ENCODE measurements around the gene ADAM33.

The ADAM33 gene

DNA sequence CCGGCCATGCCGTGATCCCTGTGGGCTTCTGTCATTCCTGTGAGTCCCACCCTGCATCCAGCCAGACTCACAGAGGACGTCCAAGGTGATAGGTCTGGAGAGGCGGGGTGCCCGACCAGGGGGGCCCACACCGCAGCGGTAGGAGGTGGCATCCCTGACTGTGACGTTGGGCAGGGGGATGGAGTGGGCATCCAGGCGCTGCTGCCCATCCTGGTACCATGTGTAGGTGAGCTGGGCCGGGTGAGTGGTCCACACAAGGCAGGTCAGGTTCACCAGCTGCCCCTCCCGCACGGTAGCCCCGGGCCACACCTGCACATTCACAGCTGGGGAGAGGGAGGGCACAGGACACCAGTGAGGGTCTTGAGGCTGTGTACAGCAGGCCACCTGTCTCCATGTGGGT is 11.6 kb upstream of the ADAM33 start:
- DNase-seq, result no peak
- Histone ChIP-seq H3K9me3 (replicated peaks; ENCODE audit: insufficient read depth, low read length) (no peaks in the 10 kb centered on the region), H3K9me2 (replicated peaks; ENCODE audit: insufficient read depth, low read length) (no peaks in the 10 kb centered on the region)

DNA sequence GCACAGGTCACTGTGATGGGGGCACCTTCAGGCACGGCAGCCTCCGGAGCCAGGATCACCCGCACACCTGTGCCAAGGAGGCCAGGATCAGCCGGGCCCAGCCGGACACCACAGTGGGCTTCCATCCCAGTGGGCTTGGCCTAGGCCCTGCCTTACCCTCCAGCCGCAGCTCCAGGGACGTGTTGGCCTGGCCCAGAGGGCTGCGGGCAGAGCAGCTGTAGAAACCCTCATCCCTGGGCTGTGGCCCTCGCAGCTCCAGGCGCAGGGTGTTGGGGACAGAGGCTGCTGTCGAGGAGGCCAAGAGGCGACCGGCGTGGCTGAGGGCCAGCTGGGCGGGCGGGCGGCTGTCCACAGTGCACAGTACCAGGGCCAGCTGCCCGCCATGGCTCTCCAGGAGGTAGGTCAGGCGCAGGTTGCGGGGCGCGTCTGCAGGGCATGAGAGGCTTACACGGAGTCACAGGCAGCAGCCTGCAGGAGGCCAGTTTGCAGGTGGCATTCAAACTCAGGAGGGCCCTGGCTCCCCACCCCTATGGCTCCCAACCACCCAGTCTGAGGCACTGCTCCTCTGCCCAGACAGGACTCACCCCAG is 11.0 kb upstream of the ADAM33 start:
- H3K9me2 ChIP-seq (replicated peaks; ENCODE audit: insufficient read depth, low read length), result no peaks in the 10 kb centered on the region
- no peaks in the 10 kb centered on the region for H3K9me3 ChIP-seq (replicated peaks; ENCODE audit: insufficient read depth, low read length)
- no peaks in the 10 kb centered on the region for H4K20me1 ChIP-seq (ENCODE audit: insufficient read depth, low read length)
- no peaks in the 10 kb centered on the region for H3K79me2 ChIP-seq (ENCODE audit: low read length)
- H2AFZ ChIP-seq (ENCODE audit: low read length), result no peak overlapping the region
- no peak overlapping the region for H3K9ac ChIP-seq (ENCODE audit: low read length)
- DNase-seq, result no peak
- no peaks in the 10 kb centered on the region for H3K4me1 ChIP-seq (ENCODE audit: low read length)
- no peak overlapping the region for H3K27ac ChIP-seq (ENCODE audit: low read length)
- H3K36me3 ChIP-seq (replicated peaks; ENCODE audit: insufficient read depth, low read length), result no peaks in the 10 kb centered on the region
- H3F3A ChIP-seq (ENCODE audit: insufficient read depth, low read length), result no peaks in the 10 kb centered on the region
- H3K4me2 ChIP-seq (ENCODE audit: low read depth, low read length), result no peak overlapping the region
- H3K4me3 ChIP-seq (ENCODE audit: low read length), result no peak overlapping the region
- TF ChIP-seq EZH2phosphoT487 (IDR thresholded peaks at IDR 0.05; ENCODE audit: low read length) (no peak), EZH2 (optimal IDR thresholded peaks at IDR 0.05; ENCODE audit: low read depth, low read length) (no peak), CTCF (IDR thresholded peaks at IDR 0.05; ENCODE audit: low read length) (no peak)
- peaks cover 8% of the 10 kb centered on the region for H3K27me3 ChIP-seq (replicated peaks; ENCODE audit: insufficient read depth, low read length)

More for the DNA sequence above, 11.6 kb upstream of the ADAM33 start:
- no peak overlapping the region for H3K4me3 ChIP-seq (ENCODE audit: low read length)
- no peaks in the 10 kb centered on the region for H4K20me1 ChIP-seq (ENCODE audit: insufficient read depth, low read length)
- no peak overlapping the region for H3K4me2 ChIP-seq (ENCODE audit: low read depth, low read length)
- H3K27me3 ChIP-seq (replicated peaks; ENCODE audit: insufficient read depth, low read length), result peaks cover 13% of the 10 kb centered on the region
- no peaks in the 10 kb centered on the region for H3F3A ChIP-seq (ENCODE audit: insufficient read depth, low read length)
- H3K27ac ChIP-seq (ENCODE audit: low read length), result no peak overlapping the region
- no peaks in the 10 kb centered on the region for H3K4me1 ChIP-seq (ENCODE audit: low read length)
- H3K79me2 ChIP-seq (ENCODE audit: low read length), result no peaks in the 10 kb centered on the region
- H2AFZ ChIP-seq (ENCODE audit: low read length), result no peak overlapping the region
- H3K9ac ChIP-seq (ENCODE audit: low read length), result no peak overlapping the region
- H3K36me3 ChIP-seq (replicated peaks; ENCODE audit: insufficient read depth, low read length), result no peaks in the 10 kb centered on the region
- no peak for TF ChIP-seq CTCF (IDR thresholded peaks at IDR 0.05; ENCODE audit: low read length)
- TF ChIP-seq EZH2 (optimal IDR thresholded peaks at IDR 0.05; ENCODE audit: low read depth, low read length), result no peak
- no peak for TF ChIP-seq EZH2phosphoT487 (IDR thresholded peaks at IDR 0.05; ENCODE audit: low read length)

DNA sequence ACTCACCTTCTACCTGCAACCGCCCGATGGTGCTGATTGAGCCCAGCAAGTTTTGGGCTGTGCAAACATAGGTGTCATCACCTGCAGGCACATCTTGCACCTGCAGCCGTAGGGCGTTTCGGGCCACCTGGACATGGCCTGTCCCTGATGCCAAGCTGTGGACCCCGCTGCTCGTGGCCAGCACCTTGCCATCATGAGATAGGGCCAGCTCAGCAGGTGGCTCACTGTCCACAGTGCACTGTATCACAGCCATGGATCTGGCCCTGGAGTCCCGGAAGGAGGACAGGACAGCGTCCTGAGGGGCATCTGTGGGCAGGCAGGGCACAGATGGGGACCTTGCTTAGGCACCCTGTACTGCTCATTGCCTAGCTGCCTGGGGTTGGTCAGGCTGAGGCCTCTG is 10.1 kb upstream of the ADAM33 start:
- Histone ChIP-seq H3F3A (ENCODE audit: insufficient read depth, low read length) (no peaks in the 10 kb centered on the region), H4K20me1 (ENCODE audit: insufficient read depth, low read length) (no peaks in the 10 kb centered on the region), H3K4me3 (ENCODE audit: low read length) (no peak overlapping the region), H3K36me3 (replicated peaks; ENCODE audit: insufficient read depth, low read length) (no peaks in the 10 kb centered on the region), H3K9me2 (replicated peaks; ENCODE audit: insufficient read depth, low read length) (no peaks in the 10 kb centered on the region), H3K4me2 (ENCODE audit: low read depth, low read length) (no peak overlapping the region), H3K79me2 (ENCODE audit: low read length) (no peaks in the 10 kb centered on the region), H2AFZ (ENCODE audit: low read length) (no peak overlapping the region), H3K9me3 (replicated peaks; ENCODE audit: insufficient read depth, low read length) (no peaks in the 10 kb centered on the region), H3K27ac (ENCODE audit: low read length) (no peak overlapping the region), H3K4me1 (ENCODE audit: low read length) (no peaks in the 10 kb centered on the region), H3K9ac (ENCODE audit: low read length) (no peak overlapping the region), H3K27me3 (replicated peaks; ENCODE audit: insufficient read depth, low read length) (no peaks in the 10 kb centered on the region)
- TF ChIP-seq EZH2 (optimal IDR thresholded peaks at IDR 0.05; ENCODE audit: low read depth, low read length) (no peak), CTCF (IDR thresholded peaks at IDR 0.05; ENCODE audit: low read length) (no peak), EZH2phosphoT487 (IDR thresholded peaks at IDR 0.05; ENCODE audit: low read length) (no peak)
- DNase-seq, result no peak
